ENCODE data around the gene RNF32.
"Not testable (repeated sequence)": the region's sequence is repeated elsewhere in the genome, so short reads cannot be mapped to it uniquely, and the experiment has no call there.

The RNF32 gene

DNA sequence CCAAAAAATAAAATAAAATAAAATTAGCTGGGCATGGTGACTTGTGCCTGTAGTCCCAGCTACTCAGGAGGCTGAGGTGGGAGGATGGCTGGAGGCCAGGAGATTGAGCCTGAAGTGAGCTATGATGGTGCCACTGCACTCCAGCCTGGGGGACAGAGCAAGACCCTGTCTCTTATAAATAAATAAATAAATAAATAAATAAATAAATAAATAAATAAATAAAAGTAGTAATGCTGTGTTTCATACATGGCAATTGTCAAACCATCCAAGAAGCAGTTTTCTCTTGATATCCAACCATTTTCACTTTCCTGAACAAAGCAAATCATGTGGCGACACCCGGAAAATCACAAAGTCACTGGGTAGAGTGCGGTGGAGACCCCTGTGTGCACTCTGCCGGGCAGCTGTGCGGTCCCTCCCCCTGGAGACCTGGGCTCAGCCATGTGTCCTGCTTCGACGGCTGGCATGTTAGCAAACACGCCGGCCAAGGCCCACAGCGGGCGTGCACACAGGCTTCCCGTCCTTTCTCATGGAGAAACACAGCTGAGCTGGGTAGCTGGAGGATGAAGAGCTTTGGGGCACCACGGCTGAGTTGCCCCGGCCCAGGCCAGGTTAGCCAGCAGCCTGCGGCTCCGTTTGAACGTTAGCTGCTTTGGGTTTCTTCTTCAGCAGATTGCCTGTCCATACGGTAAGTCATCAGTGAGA, 22.3 kb upstream of the RNF32 start:
- H3K27me3 ChIP-seq (ENCODE audit: insufficient read depth, low read length) = peaks cover 2% of the 10 kb centered on the region

DNA sequence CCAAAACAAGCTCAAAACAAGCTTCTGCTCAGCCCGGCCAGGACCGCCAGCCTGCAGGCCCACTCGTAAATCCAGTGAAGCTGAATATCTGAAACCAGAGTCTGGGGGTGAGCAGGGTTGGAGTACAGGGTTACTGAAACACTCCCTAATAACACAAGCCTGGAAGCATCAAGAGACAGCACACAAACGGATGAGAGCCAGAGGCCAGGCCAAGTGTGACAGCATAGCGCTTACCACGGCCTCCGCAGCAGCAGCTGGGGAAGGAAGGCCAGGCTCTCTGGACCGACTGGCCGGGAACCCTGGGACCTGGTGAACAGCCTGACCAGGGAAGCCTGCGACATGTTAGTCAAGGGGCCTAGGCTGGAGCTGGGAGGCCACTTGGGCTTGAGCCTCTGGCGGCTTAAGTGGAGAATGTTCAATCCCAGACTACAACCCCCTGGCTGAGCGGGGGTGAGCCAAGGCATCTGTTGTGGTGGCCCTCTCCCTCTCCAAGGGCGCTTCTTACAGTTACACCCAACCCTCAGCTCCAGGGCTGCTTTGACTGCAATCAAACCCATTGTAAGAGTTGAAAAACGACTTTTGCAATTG, 21.7 kb upstream of the RNF32 start:
- Histone ChIP-seq H3F3A (ENCODE audit: insufficient read depth, low read length) (no peaks in the 10 kb centered on the region), H3K9ac (ENCODE audit: low read length) (no peak overlapping the region), H3K9me2 (ENCODE audit: low read depth, low read length) (no peaks in the 10 kb centered on the region), H3K4me1 (ENCODE audit: insufficient read depth, low read length, severe bottlenecking) (no peaks in the 10 kb centered on the region), H3K27me3 (ENCODE audit: insufficient read depth, low read length) (no peaks in the 10 kb centered on the region; the same call in 1 of the 2 replicates), H2AFZ (ENCODE audit: low read length) (no peak overlapping the region), H3K27ac (ENCODE audit: low read depth, low read length, poor library complexity, severe bottlenecking) (no peak overlapping the region), H3K36me3 (ENCODE audit: insufficient read depth, low read length) (no peaks in the 10 kb centered on the region), H3K9me3 (ENCODE audit: low read length) (0 out of 2 replicates have a peak, but pooled peaks cover 4% of the 10 kb centered on the region), H4K20me1 (ENCODE audit: insufficient read depth, low read length) (no peaks in the 10 kb centered on the region), H3K4me2 (ENCODE audit: low read length) (no peak overlapping the region), H3K4me3 (ENCODE audit: low read depth, low read length, poor library complexity, severe bottlenecking) (no peak overlapping the region), H3K79me2 (ENCODE audit: insufficient read depth, low read length) (no peaks in the 10 kb centered on the region)
- TF ChIP-seq EZH2 (IDR thresholded peaks at IDR 0.05; ENCODE audit: borderline replicate concordance, low read length) = no peak
- TF ChIP-seq, protein P1, sequence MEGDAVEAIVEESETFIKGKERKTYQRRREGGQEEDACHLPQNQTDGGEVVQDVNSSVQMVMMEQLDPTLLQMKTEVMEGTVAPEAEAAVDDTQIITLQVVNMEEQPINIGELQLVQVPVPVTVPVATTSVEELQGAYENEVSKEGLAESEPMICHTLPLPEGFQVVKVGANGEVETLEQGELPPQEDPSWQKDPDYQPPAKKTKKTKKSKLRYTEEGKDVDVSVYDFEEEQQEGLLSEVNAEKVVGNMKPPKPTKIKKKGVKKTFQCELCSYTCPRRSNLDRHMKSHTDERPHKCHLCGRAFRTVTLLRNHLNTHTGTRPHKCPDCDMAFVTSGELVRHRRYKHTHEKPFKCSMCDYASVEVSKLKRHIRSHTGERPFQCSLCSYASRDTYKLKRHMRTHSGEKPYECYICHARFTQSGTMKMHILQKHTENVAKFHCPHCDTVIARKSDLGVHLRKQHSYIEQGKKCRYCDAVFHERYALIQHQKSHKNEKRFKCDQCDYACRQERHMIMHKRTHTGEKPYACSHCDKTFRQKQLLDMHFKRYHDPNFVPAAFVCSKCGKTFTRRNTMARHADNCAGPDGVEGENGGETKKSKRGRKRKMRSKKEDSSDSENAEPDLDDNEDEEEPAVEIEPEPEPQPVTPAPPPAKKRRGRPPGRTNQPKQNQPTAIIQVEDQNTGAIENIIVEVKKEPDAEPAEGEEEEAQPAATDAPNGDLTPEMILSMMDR (IDR thresholded peaks at IDR 0.05; ENCODE audit: low read length) = no peak

More for the DNA sequence above, 22.3 kb upstream of the RNF32 start:
- no peak overlapping the region for H3K27ac ChIP-seq (ENCODE audit: low read depth, low read length, poor library complexity, severe bottlenecking)
- no peak overlapping the region for H3K4me2 ChIP-seq (ENCODE audit: low read length)
- H3K4me3 ChIP-seq (ENCODE audit: low read depth, low read length, poor library complexity, severe bottlenecking) = no peak overlapping the region
- H3K9me2 ChIP-seq (ENCODE audit: low read depth, low read length) = no peaks in the 10 kb centered on the region
- H3K9me3 ChIP-seq (ENCODE audit: low read length) = 0 out of 2 replicates have a peak, but pooled peaks cover 4% of the 10 kb centered on the region
- no peaks in the 10 kb centered on the region for H3K79me2 ChIP-seq (ENCODE audit: insufficient read depth, low read length)
- H3K36me3 ChIP-seq (ENCODE audit: insufficient read depth, low read length) = no peaks in the 10 kb centered on the region
- H3F3A ChIP-seq (ENCODE audit: insufficient read depth, low read length) = no peaks in the 10 kb centered on the region
- no peak for TF ChIP-seq EZH2 (IDR thresholded peaks at IDR 0.05; ENCODE audit: borderline replicate concordance, low read length)
- TF ChIP-seq, protein P1 (IDR thresholded peaks at IDR 0.05; ENCODE audit: low read length) = no peak
- no peaks in the 10 kb centered on the region for H3K4me1 ChIP-seq (ENCODE audit: insufficient read depth, low read length, severe bottlenecking)
- H3K9ac ChIP-seq (ENCODE audit: low read length) = no peak overlapping the region
- no peak overlapping the region for H2AFZ ChIP-seq (ENCODE audit: low read length)
- no peaks in the 10 kb centered on the region for H4K20me1 ChIP-seq (ENCODE audit: insufficient read depth, low read length)

DNA sequence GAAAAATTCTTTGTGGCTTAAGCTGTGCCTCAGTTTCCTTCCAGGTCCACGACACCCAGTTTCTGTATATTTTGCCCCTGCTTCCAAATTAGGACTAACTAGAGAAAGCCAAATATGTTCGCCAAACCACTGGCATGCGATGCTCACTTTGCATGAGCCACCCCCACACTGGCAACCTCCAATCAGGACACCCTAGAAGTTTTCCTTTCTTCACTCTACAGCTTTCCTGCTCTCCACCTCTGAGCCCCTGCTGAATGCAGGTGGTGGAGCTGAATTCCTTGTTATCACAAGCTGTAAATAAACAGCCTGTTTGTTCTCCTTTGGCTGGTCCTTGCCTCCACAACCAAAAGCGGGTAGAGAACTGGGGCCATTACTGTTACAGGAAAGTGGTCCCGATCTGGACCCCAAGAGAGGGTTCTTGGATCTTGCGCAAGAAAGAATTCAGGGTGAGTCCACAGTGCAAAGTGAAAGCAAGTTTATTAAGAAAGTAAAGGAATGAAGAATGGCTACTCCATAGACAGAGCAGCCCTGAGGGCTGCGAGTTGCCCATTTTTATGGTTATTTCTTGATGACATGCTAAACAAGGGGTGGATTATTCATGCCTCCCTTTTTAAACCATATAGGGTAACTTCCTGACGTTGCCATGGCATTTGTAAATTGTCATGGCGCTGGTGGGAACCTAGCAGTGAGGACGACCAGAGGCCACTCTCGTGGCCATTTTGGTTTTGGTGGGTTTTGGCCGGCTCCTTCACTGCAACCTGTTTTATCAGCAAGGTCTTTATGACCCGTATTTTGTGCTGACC, 20.9 kb upstream of the RNF32 start:
- not testable (repeated sequence) for H3K4me1 ChIP-seq (ENCODE audit: insufficient read depth, low read length, severe bottlenecking); H3K9me3 ChIP-seq (ENCODE audit: low read length); H2AFZ ChIP-seq (ENCODE audit: low read length); H3F3A ChIP-seq (ENCODE audit: insufficient read depth, low read length); H3K9ac ChIP-seq (ENCODE audit: low read length); H3K27me3 ChIP-seq (ENCODE audit: insufficient read depth, low read length); H3K27ac ChIP-seq (ENCODE audit: low read depth, low read length, poor library complexity, severe bottlenecking); H3K4me3 ChIP-seq (ENCODE audit: low read depth, low read length, poor library complexity, severe bottlenecking); H3K4me2 ChIP-seq (ENCODE audit: low read length); H4K20me1 ChIP-seq (ENCODE audit: insufficient read depth, low read length); H3K9me2 ChIP-seq (ENCODE audit: low read depth, low read length); H3K79me2 ChIP-seq (ENCODE audit: insufficient read depth, low read length); H3K36me3 ChIP-seq (ENCODE audit: insufficient read depth, low read length)
